ENCODE measurements around the gene ATP11A.

ATP11A gene

DNA sequence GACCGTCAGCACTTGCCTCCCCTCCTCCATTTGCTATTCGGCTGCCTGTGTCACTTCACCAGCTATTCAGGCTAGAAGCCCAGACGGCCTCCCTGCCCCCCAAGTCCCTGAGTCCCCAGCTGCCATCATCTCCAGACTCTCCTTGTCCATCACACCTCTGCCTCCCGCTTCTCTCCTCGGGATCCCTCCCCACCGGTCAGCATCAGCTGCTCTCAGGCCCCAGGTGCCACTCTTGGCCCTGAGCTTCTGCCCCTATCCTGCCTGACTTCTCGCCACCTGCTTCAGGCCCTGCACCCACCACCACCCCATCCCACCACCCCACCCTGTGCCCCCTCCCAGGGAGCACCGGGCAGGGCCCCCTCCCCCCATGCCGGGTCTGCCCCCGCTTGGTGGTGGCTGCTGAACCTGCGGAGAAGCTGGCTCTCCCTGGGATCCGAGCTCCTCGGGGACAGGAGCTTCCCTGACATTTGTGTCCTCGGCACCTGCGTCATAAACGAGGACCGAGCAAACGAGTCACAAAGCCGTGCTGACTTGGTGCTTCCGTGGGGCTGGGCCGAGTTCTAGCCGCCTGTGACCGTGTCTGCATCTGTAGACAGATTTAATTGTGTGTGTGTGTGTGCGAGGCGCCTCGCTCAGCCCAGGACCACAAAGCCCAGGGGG, 208.9 kb downstream of the ATP11A start:
- H3K4me3 Mint-ChIP-seq: no peak overlapping the region
- DNase-seq: no peak
- peaks cover 5% of the 10 kb centered on the region for H3K27me3 Mint-ChIP-seq
- no peaks in the 10 kb centered on the region for H3K36me3 Mint-ChIP-seq (ENCODE audit: low read depth)
- ATAC-seq: no peak
- no peak overlapping the region for H3K27ac Mint-ChIP-seq
- no peaks in the 10 kb centered on the region for H3K4me1 Mint-ChIP-seq
- H3K9me3 Mint-ChIP-seq: no peaks in the 10 kb centered on the region

DNA sequence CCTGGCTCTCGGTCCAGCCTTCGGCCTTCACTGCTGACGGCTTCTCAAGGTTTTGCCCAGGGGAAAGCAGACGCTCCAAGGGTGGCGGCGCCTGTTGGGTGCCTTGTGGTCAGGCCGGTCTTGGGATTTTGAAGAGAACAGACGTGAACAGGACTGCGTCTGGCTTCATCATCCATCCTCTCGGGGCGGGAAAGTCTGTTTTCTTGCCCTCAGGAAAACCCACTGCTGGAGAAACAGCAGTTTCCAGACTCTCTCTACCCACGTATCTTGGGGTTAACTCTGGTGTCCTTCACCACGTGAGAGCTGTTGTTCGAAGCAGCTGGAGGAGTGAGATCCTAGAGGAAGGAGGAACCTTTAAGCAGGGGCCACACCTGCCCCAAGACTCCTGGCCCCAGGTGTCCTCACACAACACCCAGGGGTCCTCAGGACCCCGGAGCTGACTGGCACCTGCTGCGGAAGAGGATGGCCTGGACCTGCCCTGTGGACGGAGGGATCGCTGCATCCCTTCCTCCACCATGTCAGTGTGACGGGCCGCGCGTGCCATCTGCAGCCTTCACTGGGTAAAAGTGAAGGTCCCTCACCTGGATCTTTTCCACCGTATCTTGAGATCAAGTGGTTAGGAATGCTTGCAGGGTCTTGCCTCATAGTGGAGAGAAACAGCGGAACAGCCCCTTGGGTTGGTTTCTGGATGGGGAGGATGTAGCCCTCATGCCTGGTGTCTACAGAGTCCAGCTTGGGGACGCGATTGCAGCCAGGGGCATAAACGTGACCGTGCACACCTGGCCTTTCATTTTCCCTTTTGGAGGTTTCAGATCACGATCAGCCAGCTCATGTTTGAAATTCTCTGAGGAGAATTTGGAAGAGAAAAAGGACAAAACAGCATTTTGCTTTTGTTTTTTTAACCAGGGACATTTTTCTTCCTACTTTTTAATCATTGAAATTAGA, 209.7 kb downstream of the ATP11A start:
- Mint-ChIP-seq H3K36me3 (ENCODE audit: low read depth) (no peaks in the 10 kb centered on the region), H3K4me1 (no peaks in the 10 kb centered on the region), H3K27ac (no peak overlapping the region), H3K9me3 (no peaks in the 10 kb centered on the region), H3K4me3 (no peak overlapping the region), H3K27me3 (peaks cover 5% of the 10 kb centered on the region)
- no peak for DNase-seq
- no peak for ATAC-seq

DNA sequence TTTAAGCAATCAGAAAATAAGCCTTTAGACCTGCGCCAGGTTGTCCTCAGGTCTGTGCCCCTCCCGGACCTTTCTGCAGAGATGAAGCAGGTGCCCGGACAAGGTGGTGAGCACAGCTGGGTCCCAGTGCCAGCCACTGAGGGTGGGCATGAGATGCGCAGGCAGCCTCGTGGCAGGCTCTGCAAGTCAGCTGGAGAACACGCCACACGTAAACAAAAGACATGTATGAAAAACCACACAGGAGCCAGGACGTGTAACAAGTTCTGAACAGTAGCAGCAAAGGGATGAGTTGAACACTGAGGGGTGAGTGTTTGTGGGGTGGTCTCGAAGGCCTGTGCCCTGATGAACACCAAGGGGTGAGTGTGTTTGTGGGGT, 210.4 kb downstream of the ATP11A start:
- H3K4me1 Mint-ChIP-seq: no peaks in the 10 kb centered on the region
- no peaks in the 10 kb centered on the region for H3K36me3 Mint-ChIP-seq (ENCODE audit: low read depth)
- no peak for ATAC-seq
- H3K9me3 Mint-ChIP-seq: peaks cover 4% of the 10 kb centered on the region
- no peak overlapping the region for H3K4me3 Mint-ChIP-seq
- H3K27me3 Mint-ChIP-seq: peaks cover 5% of the 10 kb centered on the region
- DNase-seq: no peak
- H3K27ac Mint-ChIP-seq: no peak overlapping the region

DNA sequence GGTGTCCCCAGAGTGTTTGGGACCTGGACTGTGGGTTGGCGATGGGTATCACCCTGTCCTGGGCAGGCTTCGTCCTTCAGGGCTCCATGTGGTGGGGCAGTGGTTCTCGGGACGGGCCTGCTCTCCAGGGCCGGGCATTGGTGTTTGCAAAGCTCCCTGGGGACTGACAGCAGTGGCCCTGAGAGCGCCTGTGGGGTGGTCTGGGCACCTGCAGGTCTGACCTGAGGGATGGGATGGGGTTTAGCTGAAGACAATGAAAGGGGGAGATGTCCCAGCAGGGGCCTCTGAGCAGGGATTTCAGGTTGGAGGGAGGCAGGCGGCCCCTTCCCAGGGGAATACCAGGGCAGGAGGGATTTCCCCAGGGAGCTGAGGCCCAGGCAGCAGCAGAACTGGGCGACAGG, 210.9 kb downstream of the ATP11A start:
- Mint-ChIP-seq H3K9me3 (peaks cover 7% of the 10 kb centered on the region), H3K27ac (no peak overlapping the region), H3K27me3 (peaks cover 5% of the 10 kb centered on the region), H3K4me1 (no peaks in the 10 kb centered on the region), H3K4me3 (no peak overlapping the region), H3K36me3 (ENCODE audit: low read depth) (no peaks in the 10 kb centered on the region)
- DNase-seq (no peak), ATAC-seq (no peak)

DNA sequence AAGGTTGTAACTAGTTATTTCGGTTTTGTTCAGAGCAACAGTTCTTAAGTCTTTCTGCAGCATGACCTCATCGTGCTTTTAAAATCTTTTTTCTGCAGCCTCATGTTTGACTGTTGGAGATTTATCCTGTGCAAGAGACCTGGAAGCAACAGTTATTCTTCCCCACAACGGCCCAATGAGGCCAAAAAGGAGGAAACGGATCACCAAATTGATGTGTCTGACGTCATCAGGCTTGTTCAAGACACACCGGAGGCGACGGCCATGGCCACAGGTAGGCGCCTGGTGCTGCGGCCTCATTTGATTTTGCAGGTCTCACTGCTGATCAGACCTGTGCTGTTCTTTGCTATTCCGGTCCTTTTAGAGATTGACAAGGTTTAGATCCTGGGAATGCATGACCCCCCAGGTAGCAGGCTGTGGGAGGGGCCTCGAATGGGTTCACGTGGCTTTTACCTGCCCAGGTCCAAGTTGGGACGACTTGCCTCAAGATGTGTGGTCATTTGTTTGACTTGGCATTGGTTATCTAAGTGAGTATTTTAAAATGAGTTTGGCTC, 212.3 kb downstream of the ATP11A start:
- Mint-ChIP-seq H3K4me1 (peaks cover 3% of the 10 kb centered on the region), H3K4me3 (no peak overlapping the region), H3K27me3 (peaks cover 4% of the 10 kb centered on the region), H3K27ac (no peak overlapping the region), H3K36me3 (ENCODE audit: low read depth) (no peaks in the 10 kb centered on the region), H3K9me3 (peaks cover 7% of the 10 kb centered on the region)
- ATAC-seq (no peak), DNase-seq (no peak)

DNA sequence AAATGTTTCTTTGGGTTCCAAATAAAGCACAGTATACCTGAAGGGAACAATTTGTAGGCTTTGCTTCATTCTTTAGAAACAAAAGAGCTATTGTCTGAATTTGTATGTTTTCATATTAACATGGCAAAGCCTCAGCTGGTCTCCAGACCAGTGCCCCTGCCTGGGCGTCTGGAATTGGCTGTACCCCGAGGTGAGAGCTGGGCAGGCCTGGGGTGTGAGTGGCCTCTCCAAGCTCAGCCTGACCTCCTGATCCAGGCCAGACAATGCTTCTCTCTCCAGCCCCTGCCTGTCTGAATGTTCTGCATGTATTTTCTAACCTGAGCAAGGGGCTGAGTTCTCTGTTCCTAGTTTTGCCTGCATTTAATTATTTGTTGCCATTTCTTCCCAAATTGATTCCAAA, 212.8 kb downstream of the ATP11A start:
- peaks cover 5% of the 10 kb centered on the region for H3K27me3 Mint-ChIP-seq
- ATAC-seq (no peak), DNase-seq (no peak)
- no peaks in the 10 kb centered on the region for H3K36me3 Mint-ChIP-seq (ENCODE audit: low read depth)
- peaks cover 7% of the 10 kb centered on the region for H3K9me3 Mint-ChIP-seq
- H3K27ac Mint-ChIP-seq: no peak overlapping the region
- no peak overlapping the region for H3K4me3 Mint-ChIP-seq
- peaks cover 3% of the 10 kb centered on the region for H3K4me1 Mint-ChIP-seq

DNA sequence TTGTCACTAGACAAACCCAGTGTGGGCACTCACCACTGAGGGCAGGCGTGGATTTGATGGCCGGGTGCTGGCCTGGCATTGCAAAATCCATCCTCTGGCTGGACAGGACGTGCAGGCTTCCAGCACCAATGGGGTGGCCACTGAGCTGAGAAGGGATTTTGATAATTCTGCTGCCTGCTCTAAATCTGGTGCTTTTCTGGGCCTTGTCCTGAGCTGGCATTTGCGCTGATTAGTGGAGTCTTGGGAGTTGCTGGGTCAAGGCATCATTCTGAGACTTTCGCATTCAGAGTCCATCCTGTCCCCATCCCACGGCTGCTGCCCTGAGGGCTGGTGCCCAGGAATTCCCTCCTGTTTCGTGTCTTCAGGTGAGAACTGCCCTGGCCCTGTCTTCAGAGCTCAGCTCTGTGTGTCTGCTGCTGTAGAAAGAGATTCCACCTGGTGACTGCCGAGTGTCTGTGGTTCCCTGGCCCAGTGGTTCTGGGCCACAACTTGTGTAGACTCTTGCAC, 213.3 kb downstream of the ATP11A start:
- DNase-seq (no peak), ATAC-seq (no peak)
- H3K4me1 Mint-ChIP-seq: peaks cover 3% of the 10 kb centered on the region
- H3K9me3 Mint-ChIP-seq: peaks cover 7% of the 10 kb centered on the region
- H3K36me3 Mint-ChIP-seq (ENCODE audit: low read depth): no peaks in the 10 kb centered on the region
- no peak overlapping the region for H3K4me3 Mint-ChIP-seq
- no peak overlapping the region for H3K27ac Mint-ChIP-seq
- H3K27me3 Mint-ChIP-seq: peaks cover 5% of the 10 kb centered on the region

DNA sequence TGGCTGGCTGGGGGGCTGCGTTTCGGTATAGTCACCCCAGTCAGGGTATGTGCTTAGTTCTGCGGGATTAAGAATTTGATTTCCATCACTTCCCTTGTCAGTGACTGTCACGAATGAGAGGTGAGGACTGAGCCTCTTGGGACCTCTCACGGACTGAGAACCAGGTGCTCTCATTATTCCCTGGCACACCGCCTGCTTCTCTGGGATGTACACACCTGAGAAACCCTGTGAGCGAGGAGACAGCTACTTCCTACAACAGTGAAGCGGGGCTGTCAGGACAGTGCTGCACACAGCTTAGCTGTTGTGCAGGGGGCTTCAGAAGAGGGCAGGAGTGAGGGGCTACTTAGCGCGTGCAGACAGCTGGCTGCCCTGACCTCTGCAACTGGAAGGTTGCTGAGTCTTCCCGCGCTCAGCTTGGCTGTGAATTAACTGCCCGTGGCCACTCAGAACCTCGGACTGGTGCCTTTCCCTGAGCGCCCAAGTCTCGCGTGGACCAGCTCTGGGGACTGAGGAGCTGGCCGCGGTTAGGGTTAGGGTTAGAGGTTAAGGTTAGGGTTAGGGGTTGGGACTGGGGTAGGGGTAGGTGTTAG, 213.9 kb downstream of the ATP11A start:
- no peak overlapping the region for H3K27ac Mint-ChIP-seq
- H3K9me3 Mint-ChIP-seq: peaks cover 7% of the 10 kb centered on the region
- ATAC-seq (no peak), DNase-seq (no peak)
- no peak overlapping the region for H3K4me3 Mint-ChIP-seq
- H3K27me3 Mint-ChIP-seq: peaks cover 5% of the 10 kb centered on the region
- no peaks in the 10 kb centered on the region for H3K36me3 Mint-ChIP-seq (ENCODE audit: low read depth)
- H3K4me1 Mint-ChIP-seq: peaks cover 3% of the 10 kb centered on the region

DNA sequence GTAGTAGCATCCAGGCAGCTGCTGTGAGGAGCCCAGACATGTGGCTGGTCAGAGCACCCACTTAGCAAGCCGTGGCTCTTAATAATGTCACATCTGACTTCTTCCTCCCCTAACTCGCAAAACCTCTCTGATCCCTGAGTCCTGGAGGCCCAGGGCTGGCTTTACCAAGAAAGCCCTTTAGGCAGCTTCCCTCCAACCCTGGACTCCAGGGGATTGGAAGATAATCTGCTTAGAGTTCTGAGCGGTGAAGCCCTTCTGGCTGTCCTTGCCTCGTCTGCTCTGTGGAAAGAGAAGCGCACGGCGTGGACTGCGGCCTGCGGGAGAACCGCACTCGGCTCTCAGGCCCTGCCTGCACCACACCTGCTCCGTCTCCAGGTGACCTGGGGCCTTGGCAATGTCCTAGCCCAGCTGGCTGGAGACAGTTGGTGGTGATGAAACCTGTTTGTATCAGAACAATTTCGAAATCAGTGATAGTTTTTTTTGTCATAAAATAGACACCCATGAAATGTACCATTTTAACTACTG, 214.7 kb downstream of the ATP11A start:
- no peak for ATAC-seq
- Mint-ChIP-seq H3K4me1 (peaks cover 6% of the 10 kb centered on the region), H3K36me3 (ENCODE audit: low read depth) (no peaks in the 10 kb centered on the region), H3K27ac (no peak overlapping the region), H3K27me3 (peaks cover 5% of the 10 kb centered on the region), H3K9me3 (peaks cover 7% of the 10 kb centered on the region), H3K4me3 (no peak overlapping the region)
- no peak for DNase-seq

DNA sequence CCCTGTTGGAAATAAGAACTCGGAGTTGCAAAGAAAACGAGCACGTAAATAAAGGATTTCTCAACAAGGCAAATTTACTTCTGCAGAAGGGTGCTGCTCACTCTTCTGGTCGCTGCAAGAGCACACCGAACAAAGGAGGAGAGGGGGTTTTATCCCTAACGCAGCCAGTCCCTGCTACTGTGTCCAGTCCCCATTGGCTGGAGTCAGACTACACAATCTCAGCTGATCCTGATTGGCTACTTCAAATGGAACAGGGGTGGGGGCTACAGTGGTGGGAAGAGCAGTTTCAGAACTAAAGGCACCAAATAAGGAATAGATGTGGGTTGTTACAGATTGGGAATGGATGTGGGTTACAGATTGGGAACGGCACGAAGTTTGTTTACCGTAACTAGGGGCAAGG, 215.2 kb downstream of the ATP11A start:
- Mint-ChIP-seq H3K4me3 (no peak overlapping the region), H3K27ac (no peak overlapping the region), H3K9me3 (peaks cover 7% of the 10 kb centered on the region), H3K27me3 (peaks cover 5% of the 10 kb centered on the region), H3K36me3 (ENCODE audit: low read depth) (no peaks in the 10 kb centered on the region), H3K4me1 (peaks cover 6% of the 10 kb centered on the region)
- ATAC-seq (no peak), DNase-seq (no peak)

DNA sequence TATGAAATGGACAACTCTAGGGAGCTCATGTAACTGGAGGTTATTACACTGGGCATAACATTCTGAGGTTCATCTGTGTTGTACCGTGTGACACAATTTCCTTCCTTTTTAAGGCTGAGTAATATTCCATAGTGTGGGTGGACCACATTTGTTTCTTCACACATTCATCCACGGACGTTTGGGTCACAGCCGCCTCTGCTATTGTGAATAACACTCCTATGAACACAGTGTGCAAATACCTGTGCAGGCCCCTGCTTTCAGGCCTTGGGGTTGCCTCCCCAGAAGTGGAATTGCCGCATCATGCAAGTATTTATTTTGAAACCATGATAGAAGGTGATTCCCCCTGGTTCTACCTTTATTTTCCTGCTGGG, 215.8 kb downstream of the ATP11A start:
- ATAC-seq (no peak), DNase-seq (no peak)
- peaks cover 6% of the 10 kb centered on the region for H3K4me1 Mint-ChIP-seq
- H3K9me3 Mint-ChIP-seq: peaks cover 7% of the 10 kb centered on the region
- H3K36me3 Mint-ChIP-seq (ENCODE audit: low read depth): no peaks in the 10 kb centered on the region
- H3K27ac Mint-ChIP-seq: no peak overlapping the region
- no peak overlapping the region for H3K4me3 Mint-ChIP-seq
- H3K27me3 Mint-ChIP-seq: peaks cover 5% of the 10 kb centered on the region

DNA sequence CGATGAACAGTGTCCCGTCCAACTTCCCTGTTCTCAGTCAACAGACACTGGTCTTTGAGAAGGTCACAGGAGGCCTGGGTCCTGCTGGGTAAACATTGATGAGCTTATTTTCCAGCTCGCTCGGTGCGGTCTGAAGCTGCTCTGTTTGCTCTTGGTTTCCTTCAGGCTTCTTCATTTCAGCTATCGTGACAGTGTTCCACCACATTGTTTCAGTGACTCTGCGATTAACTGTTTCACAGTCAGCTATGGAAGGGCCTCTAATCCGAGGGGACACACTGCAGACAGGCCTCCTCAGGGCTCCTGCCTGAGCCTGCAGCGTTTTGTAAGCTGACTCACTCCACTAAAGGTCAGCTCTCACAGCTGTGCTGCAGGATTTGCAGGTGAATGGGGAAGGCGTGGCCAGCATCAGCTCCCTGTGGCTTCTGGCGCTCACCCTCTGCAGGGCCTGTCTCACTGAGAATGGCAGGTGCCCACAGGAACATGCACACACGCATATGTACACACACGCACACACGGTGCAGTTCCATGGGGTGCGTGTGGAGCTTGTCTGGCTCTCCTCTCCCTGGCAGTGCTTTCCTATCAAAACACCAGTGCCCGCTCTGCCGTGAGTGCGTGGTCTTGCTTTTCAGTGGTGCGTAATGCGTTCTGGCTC, 216.3 kb downstream of the ATP11A start:
- Mint-ChIP-seq H3K4me3 (no peak overlapping the region), H3K27me3 (peaks cover 5% of the 10 kb centered on the region), H3K36me3 (ENCODE audit: low read depth) (no peaks in the 10 kb centered on the region), H3K9me3 (peaks cover 7% of the 10 kb centered on the region), H3K27ac (no peak overlapping the region), H3K4me1 (peaks cover 6% of the 10 kb centered on the region)
- peak; percentile 53 for ATAC-seq
- no peak for DNase-seq

DNA sequence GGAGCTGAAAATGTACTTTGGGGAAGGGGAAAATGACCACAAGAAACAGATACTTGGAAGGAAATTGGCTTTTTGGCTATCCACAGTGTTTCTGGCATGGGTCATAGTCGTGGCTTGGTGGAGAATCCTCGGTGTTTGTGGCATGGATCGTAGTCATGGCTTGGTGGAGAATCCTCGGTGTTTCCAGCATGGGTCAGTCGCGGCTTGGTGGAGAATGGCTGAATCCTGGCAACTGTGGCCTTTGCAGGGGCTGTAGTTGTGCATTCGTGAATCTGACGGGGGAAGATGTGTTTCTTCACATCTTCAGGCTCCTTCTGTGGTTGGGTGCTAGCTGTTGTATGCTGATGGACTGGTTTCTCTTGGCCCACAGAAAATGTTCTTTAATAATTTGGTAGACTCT, 217.4 kb downstream of the ATP11A start:
- Mint-ChIP-seq H3K4me3 (no peak overlapping the region), H3K36me3 (ENCODE audit: low read depth) (no peaks in the 10 kb centered on the region), H3K27me3 (peaks cover 7% of the 10 kb centered on the region), H3K9me3 (peaks cover 7% of the 10 kb centered on the region), H3K4me1 (peaks cover 6% of the 10 kb centered on the region), H3K27ac (no peak overlapping the region)
- ATAC-seq (no peak), DNase-seq (no peak)

DNA sequence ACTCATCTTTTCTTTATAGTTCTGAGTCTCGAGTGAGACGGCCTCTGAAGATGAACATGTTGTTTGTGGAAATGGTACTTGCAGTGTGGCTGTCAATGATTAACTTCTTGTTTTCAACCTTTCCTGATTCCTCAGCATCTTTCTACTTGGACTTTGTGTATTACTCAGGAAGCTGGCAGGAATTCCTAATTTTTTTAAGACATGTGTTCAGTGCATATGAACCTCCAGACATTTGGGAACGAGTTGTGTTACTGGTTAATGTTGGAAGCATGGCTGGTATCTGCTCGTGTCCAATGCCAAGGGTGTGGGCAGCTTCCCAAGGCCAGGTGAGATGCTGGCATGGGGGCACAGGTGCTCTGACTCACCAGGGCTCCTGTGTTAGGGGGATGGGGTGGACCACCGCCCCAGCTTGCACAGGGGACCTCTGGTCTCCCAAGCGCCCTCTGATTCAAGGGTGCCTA, 218.1 kb downstream of the ATP11A start:
- Mint-ChIP-seq H3K27ac (no peak overlapping the region), H3K27me3 (peaks cover 7% of the 10 kb centered on the region), H3K9me3 (peaks cover 7% of the 10 kb centered on the region), H3K4me3 (no peak overlapping the region), H3K4me1 (peaks cover 6% of the 10 kb centered on the region), H3K36me3 (ENCODE audit: low read depth) (no peaks in the 10 kb centered on the region)
- DNase-seq (no peak), ATAC-seq (no peak)
